Stimulated activated CD8-positive, alpha-beta memory T cell treated with anti-CD3 and anti-CD28 coated beads, Interleukin-2, amount 100 ng/mL, for 48 hours (primary cell): ENCODE measurements around the gene HAUS7.

Source experiments
- DNase-seq, 2 donors: peaks; one replicate each; pipeline ENCODE4 v3.0.0-alpha.2; 2020; ENCODE audit warnings: low read depth in 2 of 2

Gene HAUS7

DNA sequence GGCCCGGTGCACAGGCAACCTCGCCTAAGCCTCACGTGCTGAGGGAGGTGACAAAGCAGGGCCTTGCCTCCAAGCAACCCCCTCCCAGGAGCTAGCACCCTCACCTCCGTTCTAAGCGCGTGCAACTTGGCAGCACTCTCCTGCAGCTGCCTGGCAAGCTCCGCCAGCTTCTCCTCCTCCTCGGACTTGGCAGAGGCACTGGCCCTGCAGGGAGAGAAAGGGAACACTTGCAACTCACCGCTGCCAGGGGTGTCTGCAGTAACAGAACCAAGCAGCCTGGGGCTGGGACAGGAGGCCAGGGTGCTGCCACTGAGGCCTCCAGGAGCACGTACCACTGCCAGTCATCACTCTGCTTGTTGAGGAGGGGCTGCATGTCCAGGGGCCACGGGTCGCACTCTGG, 14.2 kb downstream of the HAUS7 start:
- DNase-seq: no peak

DNA sequence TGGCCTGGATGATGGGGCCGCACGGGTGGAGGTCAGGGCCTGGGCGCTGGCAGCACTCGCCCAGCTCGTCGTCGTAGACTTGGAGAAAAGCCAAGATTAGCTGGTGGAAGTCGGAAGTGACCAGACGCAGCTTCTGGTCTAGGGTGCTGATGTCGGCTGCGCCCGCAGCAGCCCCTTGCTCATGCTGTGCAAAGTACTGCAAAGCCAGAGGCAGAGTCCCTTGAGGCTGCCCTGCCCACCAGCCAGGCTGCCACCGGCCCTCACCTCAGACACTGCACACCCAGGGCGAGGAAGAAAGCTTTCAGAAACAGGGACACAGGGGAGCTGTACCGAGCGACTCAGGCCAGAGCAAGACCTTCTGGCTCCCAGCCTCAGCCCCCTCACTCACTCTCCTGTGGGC, 14.8 kb downstream of the HAUS7 start:
- DNase-seq: no peak

DNA sequence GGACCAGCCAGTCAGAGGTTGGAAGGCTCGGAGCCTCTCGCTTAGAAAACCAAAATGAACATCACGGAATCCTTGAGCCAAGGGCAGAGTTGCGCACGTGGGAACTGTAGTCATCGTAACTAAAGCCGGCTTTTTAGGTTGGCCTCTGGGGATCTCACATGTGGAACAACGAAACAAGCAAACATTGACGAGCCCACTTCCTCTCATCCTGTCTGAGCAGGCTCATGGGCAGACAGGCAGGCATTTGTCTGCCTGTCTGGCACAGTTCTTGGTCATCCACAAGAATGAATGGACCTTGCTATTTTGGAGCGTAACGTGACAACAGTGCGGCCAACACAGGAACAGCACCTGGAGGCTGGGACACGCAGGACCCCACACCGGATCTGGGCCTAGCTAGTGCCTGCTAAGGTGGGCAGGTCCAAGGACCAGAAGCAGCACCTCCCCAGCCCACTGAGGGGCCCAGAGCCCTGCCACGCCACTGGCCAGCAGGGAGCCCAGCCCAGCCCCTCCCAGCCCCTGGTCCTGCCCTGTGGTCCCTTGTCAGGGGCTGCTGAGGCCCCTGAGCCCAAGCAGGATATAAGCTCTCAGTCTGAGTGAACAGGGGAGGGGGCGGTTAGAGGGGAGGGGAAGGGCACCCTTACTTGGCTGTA, 15.3 kb downstream of the HAUS7 start:
- no peak for DNase-seq

DNA sequence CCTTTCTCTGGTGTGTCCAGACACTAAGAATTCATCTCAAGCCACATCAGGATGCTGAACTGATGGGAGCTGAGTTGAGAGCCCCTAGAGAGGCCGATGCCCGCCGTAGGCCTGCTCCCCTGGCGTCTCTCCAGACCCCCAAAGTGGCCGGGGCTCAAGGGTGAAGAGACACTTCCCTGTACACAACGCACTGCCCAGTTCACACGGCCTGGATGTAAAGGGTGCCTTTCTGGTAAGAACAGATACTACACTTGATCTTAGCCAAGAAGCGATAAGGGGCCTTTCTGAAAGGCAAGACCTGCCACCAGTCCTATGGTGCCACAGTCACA, 19.5 kb downstream of the HAUS7 start:
- no peak for DNase-seq

DNA sequence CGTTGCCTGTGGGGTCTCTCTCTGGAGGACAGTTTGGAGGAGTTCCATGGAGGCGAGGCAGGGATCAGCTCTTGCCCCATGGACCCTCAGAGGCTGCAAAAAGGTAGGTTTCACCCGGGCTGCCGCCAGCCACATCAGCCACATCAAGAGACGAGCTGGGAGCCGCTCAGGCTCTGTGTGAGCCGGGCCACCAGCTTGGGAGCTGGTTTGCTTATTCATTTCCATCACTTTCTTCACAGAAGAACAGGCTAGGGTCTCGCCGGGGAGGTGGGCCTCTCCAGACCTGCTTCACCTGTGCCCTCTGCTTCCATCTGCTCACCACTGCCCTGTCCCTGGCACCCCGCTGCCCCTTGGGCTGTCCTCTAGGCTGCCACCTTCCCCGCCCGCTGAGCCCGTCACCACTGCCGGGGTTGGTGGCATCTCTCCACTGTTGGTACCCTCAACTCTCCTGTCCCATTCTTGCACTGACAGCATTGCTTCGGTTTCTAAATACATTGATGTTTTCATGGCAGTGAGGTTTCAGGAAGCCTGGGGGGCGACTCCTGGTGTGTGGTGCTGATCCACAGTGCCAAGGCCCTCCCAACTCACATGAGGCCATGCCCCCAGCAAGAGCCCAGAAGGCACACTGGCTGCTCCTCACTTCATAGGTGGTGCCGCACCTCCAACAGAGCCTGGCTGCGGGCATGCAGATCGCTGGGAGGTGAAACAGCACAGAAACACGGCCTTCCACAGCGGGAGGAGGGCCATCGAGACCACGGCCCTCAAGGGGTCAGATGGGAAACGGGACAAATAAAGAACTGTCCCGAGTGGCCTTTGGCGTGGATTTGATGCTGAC, 20.0 kb downstream of the HAUS7 start:
- DNase-seq: no peak

DNA sequence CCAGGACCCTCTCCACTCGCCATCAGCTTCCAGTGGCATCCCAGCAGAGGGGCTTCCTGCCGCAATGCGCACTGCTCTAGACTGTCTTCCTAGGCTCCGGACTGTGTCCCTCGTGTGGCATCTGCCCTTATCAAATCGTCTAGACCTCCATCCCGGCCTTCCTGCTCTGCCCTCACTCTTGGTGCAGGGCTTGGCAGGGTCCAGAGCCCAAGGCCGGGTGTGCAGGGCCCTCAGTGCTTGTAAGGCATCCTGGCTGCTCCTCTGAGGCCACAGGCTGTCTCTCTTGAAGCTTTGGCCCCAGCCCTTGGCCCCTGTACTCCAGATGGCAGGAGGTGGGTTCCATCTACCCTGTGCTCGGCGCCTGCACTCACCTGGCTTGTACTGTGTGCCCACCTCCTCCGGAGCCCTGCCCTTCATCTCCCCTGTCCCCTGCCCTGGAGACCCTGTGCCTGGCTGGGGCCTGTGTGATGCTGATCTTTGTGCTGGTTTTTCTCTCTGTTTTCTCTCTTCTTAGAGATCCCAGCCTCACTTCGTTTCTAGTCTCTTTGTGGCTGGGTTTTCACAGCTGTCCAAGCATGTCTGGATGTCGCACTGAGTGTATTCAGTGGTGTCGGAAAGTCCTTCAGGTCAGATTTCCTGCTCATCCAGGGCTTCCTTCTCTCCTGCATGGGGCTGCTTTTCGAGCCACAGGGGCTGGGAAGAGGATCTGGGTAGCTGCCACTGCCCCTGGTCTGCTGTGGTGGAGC, 20.8 kb downstream of the HAUS7 start:
- DNase-seq: no peak

DNA sequence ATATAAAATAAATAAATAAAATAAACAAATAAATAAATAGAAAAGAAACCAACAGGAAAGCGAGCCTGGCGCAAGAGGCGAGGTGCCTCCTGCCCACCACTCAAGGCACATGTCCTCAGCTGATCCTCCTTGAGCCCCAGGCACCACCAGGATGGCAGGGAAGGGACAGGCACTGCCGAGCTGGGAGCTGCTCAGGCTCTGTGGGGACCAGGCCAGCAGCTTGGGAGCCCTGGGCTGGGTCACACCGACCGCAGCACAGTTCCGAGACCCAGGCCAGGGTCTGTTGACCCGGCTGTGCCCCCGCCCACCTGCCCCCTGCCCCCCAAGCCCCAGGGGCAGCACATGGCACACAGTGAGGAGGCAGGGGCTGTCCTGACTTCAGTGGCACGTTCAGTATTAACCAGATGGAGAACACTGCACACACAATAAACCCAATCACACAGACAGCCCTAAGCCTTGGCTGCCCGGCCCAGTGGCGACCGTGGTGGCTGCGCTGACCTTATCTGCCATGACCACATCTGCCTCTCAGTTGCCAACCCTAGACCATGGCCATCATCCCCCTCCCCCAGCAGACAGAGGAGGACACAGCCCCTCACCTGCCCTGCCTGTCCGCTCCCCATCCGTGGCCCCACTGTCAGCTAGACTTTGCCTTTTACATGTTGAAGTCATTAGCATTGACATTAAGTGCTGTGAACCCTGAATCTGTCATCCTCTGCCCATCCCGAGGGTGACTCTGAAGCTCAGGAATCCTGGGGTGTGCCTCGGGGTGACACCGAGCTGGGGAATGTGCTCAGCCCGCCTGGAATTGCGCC, 21.6 kb downstream of the HAUS7 start:
- DNase-seq: no peak

DNA sequence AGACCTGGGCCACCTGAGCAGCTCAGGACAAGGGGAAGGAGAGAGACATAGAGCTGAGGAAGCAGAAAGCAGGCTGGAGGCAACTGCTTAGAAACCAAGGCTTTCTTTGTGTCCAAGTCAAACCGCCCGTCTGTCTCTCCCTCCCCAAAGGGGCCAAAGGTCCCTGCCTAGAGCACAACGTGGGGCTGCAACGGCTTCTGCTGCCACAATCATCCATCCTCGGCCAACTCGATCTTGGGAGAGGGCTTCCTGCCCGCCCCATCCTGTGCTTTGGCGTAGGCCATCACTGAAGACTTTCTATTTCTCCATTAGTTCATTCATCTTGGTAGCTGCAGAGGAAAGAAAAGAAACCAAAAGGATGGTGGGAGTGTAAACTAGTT, 22.8 kb downstream of the HAUS7 start:
- no peak for DNase-seq

DNA sequence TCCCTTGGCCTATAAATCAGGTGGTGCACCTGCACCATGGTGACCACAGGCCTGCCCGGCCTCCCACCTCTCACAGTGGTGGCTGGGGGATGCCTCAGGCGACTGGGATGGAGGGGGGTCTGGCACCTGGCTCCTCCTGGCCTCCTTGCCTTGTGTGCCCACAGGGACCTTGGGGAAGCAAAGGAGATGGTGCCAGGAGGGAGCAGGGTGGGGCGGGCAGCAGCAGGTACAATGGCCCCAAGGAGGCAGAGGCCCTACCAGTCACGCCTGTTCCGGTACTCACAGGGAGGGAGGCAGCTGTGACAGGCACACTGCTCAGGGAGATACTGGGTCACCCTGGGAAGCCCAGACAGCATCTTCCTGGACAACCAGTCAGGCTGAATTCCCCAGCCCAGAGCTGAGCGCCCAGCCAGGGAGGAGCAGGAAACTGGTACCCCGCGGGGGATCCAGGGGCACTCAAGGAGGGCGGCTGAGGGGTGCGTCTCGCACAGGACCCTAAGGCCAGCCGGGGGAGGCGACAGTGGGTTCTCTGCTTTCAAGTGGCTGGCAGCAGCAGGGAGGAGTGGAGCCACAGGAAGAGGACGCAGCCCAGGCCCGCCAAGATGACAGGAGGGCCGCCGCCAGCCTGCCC, 23.3 kb downstream of the HAUS7 start:
- no peak for DNase-seq

DNA sequence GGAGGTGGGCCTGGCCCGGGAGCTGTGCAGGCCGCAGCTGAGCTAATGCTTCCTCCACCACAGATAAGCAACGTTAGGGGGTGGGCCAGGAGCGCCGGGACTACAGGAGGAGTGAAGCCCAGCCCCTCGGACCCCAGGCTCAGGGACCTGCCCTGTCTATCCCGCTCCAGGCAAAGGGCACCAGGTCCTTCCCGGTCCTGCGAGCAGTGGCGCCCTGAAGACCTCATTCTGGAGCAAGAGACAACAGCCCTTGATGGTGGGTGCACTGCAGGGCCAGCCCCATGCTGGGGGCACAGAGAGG, 23.8 kb downstream of the HAUS7 start:
- DNase-seq: no peak

DNA sequence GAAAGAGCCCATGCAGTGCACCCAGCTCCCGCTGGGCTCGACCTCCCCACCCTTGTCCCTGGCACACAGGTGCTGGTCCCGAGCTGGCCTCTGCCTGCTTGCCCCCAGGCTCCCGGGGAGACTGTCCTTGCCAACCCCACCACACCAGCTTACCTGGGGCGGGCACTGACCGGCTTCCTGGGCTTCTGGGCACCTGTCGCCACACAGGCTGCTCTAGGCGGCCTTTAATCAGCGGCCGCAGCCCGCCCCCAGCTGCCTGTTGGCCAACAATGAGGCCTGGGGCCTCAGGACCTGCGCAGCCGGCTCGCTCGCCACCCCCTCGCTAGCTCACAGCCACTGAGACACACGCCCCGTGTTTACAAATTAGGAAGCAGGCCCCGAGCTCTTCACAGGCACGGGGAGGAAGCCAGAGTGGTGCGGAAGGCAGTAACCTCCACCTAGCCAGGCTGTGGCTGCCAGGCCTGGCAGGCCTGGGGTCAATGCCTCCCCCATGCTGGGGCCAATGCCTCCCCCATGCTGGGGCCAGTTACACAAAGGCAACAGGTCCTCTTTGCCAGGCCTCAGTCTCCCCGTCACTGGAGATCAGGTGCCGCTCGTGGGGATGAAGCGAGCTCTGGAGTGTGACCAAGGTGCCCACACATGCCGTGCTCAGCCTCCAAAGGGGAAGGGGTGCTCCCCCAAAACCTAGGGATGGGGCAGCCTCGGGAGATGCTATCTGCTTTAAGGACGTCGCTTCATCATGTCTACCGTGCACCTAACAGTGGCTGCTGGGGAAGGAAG, 24.3 kb downstream of the HAUS7 start, which contains the start of gene TREX2:
Gene TREX2 (minus strand): TSS at position 201 of the 780 bp plus-strand sequence. CDS start 626 bp downstream, outside the sequence.
- DNase-seq: no peak

DNA sequence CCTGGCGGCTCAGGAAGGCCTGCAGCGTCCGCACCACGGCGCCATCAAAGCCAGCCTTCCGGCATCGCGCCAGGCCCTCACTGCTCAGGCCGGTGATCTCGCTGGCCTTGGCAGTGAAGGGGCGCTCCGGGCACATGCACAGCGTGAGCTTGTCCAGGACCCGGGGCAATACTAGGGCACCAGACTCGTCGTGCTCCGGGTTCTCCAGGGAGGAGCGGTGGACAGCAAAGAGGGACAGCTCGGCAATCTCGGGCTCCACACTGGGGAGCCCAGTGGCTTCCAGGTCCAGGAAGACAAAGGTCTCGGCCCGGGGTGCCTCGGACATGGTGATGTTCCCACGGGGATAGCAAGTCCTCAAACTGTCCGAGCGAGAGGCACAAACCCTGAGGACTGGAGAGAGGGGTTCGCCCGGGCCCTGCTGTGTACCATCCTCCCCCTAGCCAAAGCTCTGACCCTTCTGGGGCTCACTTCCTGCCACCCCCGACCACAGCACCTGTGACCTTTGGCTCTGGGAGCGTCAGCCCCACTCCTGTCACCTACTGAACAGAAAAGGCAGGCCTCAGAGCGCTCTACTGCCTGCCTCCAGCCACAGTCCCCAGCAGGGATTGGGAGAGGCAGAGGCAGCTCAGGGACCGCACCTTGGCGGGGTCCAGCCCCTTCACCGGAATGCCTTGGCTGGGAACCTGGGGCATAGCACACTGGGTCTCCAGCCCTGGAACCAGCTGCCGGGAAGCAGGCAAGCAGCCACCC, 25.1 kb downstream of the HAUS7 start:
- DNase-seq: no peak

DNA sequence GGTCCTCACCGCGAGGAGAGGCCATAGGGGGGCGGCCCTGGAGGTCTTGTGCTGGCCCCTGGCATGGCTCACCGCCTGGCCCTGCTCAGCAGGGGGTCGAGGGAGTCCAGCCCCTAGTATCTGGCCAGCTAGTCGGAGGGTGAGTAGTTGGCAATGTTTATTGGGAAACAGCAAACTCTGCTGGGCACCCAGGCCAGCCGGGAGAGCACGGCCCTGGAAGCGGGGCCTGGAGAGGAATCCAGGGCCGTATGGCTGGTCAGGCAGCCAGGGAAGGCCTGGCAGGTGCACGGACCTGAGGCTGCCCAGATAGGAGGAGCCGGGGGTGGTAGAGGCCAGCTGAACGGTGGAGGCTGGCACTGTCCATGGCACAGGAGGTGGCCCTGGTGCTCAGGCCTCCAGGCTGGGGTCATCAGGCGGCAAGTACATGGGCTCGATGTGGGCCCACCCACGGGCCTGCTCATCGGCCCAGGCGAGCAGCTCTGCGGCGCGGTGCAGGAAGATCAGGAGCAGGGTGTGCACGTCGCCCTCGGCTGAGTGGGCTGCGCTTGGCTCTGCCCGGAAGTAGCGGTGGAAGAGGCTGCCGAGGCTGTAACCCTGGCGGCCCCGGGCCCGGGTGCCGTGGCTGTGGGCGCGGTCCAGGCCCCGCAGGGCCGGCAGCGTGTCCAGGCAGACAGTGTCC, 25.9 kb downstream of the HAUS7 start:
- DNase-seq: no peak

DNA sequence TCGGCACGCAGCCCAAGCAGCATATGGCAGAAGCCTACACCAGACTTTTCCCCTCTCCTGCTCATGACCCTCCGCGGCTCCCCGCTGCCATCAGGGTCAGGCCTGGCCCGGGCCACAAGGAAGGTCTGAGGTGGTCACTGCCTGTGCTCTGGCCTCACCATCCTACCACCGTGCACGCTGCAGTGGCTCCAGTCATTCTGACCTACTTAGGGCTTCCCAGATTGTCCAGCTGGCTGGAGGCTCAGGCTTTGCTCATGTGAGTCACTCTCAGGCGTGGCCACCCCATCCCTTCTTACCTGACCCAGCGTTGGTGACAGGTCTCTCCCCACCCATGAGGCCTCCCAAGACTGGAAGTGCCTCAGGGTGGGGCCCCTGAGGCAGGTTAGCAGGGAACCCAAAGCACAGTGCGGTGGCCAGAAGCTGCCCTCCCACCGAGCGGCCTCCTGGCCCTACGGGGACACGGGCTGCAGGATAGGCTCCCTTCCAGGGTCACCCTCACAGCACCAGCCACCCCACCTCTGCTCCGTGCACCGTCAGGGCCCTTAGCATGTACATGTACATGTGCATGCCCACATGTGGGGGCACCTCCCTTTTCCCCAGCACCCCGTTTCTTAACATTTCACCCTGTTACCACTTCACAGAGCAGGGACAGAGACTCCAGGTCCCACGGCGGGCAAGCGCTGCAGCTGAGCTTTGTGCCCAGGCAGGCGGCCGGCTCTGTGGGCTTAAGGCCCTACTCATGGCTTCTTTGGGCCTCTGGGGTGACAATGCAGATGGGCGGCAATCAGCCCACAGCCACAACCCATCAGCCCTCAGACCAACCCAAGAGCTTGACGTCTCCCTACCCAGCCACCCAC, 26.7 kb downstream of the HAUS7 start:
- DNase-seq: no peak

DNA sequence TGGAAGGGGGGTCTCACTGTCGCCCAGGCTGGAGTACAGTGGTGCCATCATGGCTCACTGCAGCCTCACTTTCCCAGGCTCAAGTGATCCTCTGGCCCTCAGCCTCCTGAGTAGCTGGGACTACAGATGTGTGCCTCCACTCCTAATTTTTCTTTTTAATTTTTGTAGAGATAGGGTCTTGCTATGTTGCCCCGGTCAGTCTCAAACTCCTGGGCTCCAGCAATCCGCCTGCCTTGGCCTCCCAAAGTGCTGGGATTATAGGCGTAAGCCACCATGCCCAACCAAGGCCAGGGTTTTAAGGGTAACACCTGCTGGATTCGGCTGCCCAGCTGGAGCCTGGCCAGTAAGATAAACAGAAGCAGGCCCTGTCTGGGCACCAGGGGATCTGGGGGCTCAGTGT, 27.9 kb downstream of the HAUS7 start:
- DNase-seq: no peak

DNA sequence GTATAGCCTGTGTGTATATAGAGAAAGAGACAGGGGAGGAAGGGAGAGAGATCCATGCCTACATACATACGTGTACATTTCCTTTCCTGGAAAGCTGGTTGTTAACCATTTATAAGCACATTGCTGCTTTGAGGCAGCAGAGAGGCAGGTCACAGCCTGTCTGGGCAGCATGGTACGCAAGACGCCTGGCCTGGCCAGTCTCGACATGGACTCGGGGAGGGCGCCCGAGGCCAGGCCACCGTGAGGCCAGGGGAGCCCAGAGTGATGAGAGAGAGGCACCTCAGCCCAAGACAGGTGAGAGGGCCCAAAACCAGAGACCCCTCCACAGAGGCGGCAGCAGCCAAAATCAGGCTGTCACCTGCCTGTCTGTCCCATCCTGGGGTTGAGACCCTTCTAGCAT, 28.4 kb downstream of the HAUS7 start:
- no peak for DNase-seq

DNA sequence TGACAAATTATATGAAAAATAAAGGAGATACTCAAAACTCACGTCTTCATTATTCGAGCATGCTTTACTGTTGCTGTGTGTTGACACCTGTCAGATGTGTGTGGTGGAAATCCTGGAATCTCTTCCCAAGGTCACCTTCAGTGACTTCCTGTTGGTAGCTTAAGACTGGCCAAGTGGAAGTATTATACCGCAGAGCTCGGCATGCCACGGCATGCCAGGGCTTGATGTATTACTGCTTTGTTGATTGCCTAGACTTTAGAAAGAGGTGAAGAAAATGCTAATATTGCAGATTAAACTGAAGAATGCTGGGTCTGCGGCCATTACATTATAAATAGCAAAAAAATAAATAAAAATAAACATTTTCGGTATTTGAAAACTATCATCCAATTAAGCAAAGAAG, 29.1 kb downstream of the HAUS7 start:
- DNase-seq: no peak

DNA sequence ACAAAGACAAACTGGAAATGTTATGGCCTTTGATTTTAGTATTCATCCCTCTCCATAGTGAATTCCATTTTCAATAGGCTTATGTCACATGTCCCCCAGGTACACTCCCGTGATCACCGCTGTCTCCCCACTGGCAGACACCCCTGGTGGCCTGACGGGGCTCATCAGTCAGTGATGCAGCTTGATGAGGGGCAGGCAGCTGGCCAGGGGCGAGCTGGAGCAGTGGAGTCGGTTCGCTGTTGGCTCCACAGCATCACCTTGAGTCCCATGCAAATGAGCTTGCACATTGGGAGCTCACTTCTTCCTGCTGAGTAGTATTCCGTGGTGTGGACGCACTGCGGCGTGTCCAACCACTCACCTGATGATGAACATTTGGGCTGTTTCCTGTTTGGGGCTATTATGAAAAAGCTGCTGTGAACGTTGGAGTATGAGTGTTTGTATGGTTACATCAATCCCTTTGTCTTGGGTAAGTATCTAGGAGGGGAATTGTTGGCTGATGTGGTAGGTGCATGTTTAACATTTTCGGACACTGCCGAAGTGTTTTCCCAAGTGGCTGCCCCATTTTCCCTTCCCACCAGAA, 29.7 kb downstream of the HAUS7 start:
- no peak for DNase-seq
